Transverse colon (tissue), 3 donors: ENCODE measurements around the gene CACNA1C.

ENCODE experiments used
- POLR2A ChIP-seq: fragments of 450-650 bp; IDR thresholded peaks from one replicate; pipeline ENCODE4 v1.6.1; 2016; ENCODE audit warnings: antibody characterized with exemption, mild to moderate bottlenecking, moderate library complexity
- TF ChIP-seq, protein P1 (sequence below), 5 experiments: fragments of 200-600 bp in 3 of 5; fragments of 450-650 bp in 2 of 5; sonication (generic) in 3 of 5; IDR thresholded peaks; 1 replicate in 2 of 5; 2 replicates in 3 of 5; pipeline ENCODE4 v1.5.1; 2016 to 2017; ENCODE audit warnings: antibody characterized with exemption in 5 of 5, inconsistent platforms in 3 of 5, mild to moderate bottlenecking in 2 of 5, moderate library complexity in 1 of 5

DNA sequence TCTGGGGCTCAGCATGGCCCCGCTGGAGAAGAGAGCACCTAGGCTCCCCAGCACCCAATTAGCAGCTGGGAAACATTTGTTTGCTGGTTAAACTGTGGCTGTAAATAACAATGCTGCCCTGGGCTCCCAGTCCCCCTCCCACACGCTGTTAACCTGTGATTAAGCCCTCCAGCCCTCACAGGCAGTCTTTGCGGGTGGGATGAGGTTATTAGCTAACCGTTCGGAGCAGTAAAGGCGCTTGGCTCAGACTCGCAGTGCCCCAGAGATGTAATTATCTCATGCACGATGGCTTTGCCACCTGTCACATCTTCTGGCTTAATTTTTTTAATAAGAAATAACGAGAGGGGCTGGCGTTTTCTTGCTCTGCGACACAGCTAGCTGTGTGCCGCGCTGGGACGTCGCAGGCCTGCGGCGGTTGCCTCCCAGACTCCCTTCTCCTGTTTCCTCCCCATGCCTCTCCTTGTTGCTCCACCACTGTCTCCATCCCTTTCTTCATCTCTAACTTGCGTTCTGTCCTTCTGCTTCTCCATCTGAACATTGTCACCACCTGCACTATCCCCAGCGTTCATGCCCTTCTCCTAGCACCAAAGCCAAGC, 502.8 kb downstream of the CACNA1C start:
- TF ChIP-seq, protein P1, sequence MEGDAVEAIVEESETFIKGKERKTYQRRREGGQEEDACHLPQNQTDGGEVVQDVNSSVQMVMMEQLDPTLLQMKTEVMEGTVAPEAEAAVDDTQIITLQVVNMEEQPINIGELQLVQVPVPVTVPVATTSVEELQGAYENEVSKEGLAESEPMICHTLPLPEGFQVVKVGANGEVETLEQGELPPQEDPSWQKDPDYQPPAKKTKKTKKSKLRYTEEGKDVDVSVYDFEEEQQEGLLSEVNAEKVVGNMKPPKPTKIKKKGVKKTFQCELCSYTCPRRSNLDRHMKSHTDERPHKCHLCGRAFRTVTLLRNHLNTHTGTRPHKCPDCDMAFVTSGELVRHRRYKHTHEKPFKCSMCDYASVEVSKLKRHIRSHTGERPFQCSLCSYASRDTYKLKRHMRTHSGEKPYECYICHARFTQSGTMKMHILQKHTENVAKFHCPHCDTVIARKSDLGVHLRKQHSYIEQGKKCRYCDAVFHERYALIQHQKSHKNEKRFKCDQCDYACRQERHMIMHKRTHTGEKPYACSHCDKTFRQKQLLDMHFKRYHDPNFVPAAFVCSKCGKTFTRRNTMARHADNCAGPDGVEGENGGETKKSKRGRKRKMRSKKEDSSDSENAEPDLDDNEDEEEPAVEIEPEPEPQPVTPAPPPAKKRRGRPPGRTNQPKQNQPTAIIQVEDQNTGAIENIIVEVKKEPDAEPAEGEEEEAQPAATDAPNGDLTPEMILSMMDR (IDR thresholded peaks at IDR 0.05), result no peak
- TF ChIP-seq POLR2A, result no peak
